Measurements from ENCODE around the gene GNAQ. TPM values are rescaled to one million over a fixed set of nuclear protein-coding genes. Genes with fewer than 3 reads are reported as not detected.

Gene GNAQ
- polyA plus RNA-seq, 1 donor (not counting 4 experiments of a cell fraction or from before 2014, with no cell fraction given), result 64.3 TPM

- Histone ChIP-seq H3K36me3 (ENCODE audit: control insufficient read depth in 2 of 2, extremely low read depth in 1 of 2, insufficient read depth in 2 of 2, low read length in 2 of 2) (peaks cover 0 to 3% of the 10 kb centered on the region in 2 experiments), H4K20me1 (ENCODE audit: control insufficient read depth, extremely low read depth, insufficient read depth, low read length) (no peaks in the 10 kb centered on the region), H3K9me3 (ENCODE audit: control insufficient read depth, low read depth, low read length) (no peaks in the 10 kb centered on the region), H3K4me1 (ENCODE audit: control insufficient read depth, extremely low read depth, insufficient read depth, low read length) (no peaks in the 10 kb centered on the region), H3K79me2 (ENCODE audit: control insufficient read depth, insufficient read depth, low read length) (no peaks in the 10 kb centered on the region), H3K4me2 (ENCODE audit: control insufficient read depth, extremely low read depth, insufficient read depth, low read depth, low read length) (no peak overlapping the region), H2AFZ (ENCODE audit: control insufficient read depth, low read length) (no peak overlapping the region), H3K27ac (ENCODE audit: control insufficient read depth, insufficient read depth, low read length) (no peak overlapping the region), H3K9ac (ENCODE audit: control insufficient read depth, extremely low read depth, insufficient read depth, low read length) (no peak overlapping the region), H3K27me3 (ENCODE audit: control insufficient read depth, extremely low read depth, insufficient read depth, low read length) (no peaks in the 10 kb centered on the region), H3K4me3 (ENCODE audit: control insufficient read depth in 2 of 3, extremely low read depth in 1 of 3, insufficient read depth in 2 of 3, low read depth in 1 of 3, low read length in 3 of 3) (no peak overlapping the region), H3K9me1 (ENCODE audit: control insufficient read depth, extremely low read depth, insufficient read depth, low read length) (no peaks in the 10 kb centered on the region)
- no peak for TF ChIP-seq CTCF (optimal IDR thresholded peaks at IDR 0.05 in 1 of 3, IDR thresholded peaks at IDR 0.05 in 1 of 3, conservative IDR thresholded peaks at IDR 0.05 in 1 of 3; ENCODE audit: extremely low read depth in 1 of 3, insufficient read depth in 2 of 3, low read length in 3 of 3)
- TF ChIP-seq EZH2 (IDR thresholded peaks at IDR 0.05; ENCODE audit: low read length), result no peak
- FAIRE-seq (no peak), DNase-seq (ENCODE audit: low read depth, low spot score) (no peak)
- dilution Hi-C loops (cut with MboI; ENCODE audit: extremely low pct_ligation_motif_present, low sequenced_read_pairs), result no loop called here
Measured at GRCh38 chr9:77765781-77766259, 265.8 kb downstream of the GNAQ start.

- no peak overlapping the region for H3K4me3 ChIP-seq (ENCODE audit: control insufficient read depth in 2 of 3, extremely low read depth in 1 of 3, insufficient read depth in 2 of 3, low read depth in 1 of 3, low read length in 3 of 3)
- TF ChIP-seq CTCF (optimal IDR thresholded peaks at IDR 0.05 in 1 of 3, IDR thresholded peaks at IDR 0.05 in 1 of 3, conservative IDR thresholded peaks at IDR 0.05 in 1 of 3; ENCODE audit: extremely low read depth in 1 of 3, insufficient read depth in 2 of 3, low read length in 3 of 3) (peak; percentile 10 to 49 (median 48)), EZH2 (IDR thresholded peaks at IDR 0.05; ENCODE audit: low read length) (no peak)
- no peaks in the 10 kb centered on the region for H3K79me2 ChIP-seq (ENCODE audit: control insufficient read depth, insufficient read depth, low read length)
- FAIRE-seq, result no peak
- H3K9me3 ChIP-seq (ENCODE audit: control insufficient read depth, low read depth, low read length), result no peaks in the 10 kb centered on the region
- H3K4me1 ChIP-seq (ENCODE audit: control insufficient read depth, extremely low read depth, insufficient read depth, low read length), result no peaks in the 10 kb centered on the region
- dilution Hi-C loops (cut with MboI; ENCODE audit: extremely low pct_ligation_motif_present, low sequenced_read_pairs), result no loop called here
- H3K4me2 ChIP-seq (ENCODE audit: control insufficient read depth, extremely low read depth, insufficient read depth, low read depth, low read length), result no peak overlapping the region
- DNase-seq (ENCODE audit: low read depth, low spot score), result peak; percentile 7
- peaks cover 0 to 3% of the 10 kb centered on the region in 2 experiments for H3K36me3 ChIP-seq (ENCODE audit: control insufficient read depth in 2 of 2, extremely low read depth in 1 of 2, insufficient read depth in 2 of 2, low read length in 2 of 2)
- no peak overlapping the region for H2AFZ ChIP-seq (ENCODE audit: control insufficient read depth, low read length)
- no peak overlapping the region for H3K27ac ChIP-seq (ENCODE audit: control insufficient read depth, insufficient read depth, low read length)
- no peaks in the 10 kb centered on the region for H4K20me1 ChIP-seq (ENCODE audit: control insufficient read depth, extremely low read depth, insufficient read depth, low read length)
- no peaks in the 10 kb centered on the region for H3K9me1 ChIP-seq (ENCODE audit: control insufficient read depth, extremely low read depth, insufficient read depth, low read length)
- H3K9ac ChIP-seq (ENCODE audit: control insufficient read depth, extremely low read depth, insufficient read depth, low read length), result no peak overlapping the region
- H3K27me3 ChIP-seq (ENCODE audit: control insufficient read depth, extremely low read depth, insufficient read depth, low read length), result no peaks in the 10 kb centered on the region
Measured at GRCh38 chr9:77764894-77765780, 266.5 kb downstream of the GNAQ start.

Data from keratinocyte (primary cell).